ENCODE results near the gene UGT2B11.
"Not testable (repeated sequence)": the region's sequence is repeated elsewhere in the genome, so short reads cannot be mapped to it uniquely, and the experiment has no call there.

Gene UGT2B11

DNA sequence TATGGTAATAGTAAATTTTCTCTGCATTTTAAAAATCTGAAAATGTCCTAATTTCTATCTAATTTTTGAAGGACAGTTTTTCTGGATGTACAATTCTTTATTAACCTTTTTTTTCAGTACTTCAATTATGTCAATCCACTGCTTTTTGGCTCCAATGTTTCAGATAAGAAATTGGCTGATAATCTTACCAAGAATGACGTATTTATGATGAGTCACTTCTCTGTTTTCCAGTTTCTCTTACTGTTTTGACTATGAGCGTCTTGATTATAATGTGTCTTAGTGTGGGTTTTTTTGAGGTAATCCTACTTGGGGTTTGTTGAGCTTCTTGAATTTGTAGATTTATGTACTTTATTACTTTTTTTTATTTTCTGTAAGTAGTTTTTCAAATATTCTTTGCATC is 47.2 kb downstream of the UGT2B11 start:
- H3K4me3 ChIP-seq (ENCODE audit: low read depth, low read length): no peak overlapping the region
- no peak for TF ChIP-seq CTCF (IDR thresholded peaks at IDR 0.05; ENCODE audit: low read depth, low read length)

- H3K4me3 ChIP-seq (ENCODE audit: low read depth, low read length): not testable (repeated sequence)
Observed at GRCh38 chr4:69166376-69166775, 48.2 kb downstream of the UGT2B11 start.

DNA sequence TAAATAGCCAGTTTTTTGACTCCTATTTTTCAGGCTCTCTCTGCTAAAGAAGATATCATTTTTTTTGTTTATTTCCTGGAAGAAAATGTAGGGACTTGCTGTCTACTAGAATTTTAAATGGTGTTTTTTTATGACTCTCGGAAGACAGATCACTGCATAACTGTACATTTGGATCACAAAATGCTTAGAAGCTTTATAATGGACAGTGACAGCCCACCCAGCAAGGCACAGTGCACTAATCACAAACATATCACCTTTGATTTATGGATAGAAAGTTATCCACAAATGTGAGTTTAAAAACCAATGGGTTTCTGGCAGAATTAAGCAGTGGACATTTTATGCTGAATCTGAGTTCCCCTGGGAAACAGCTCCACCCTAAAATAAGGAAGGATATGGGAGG is 48.8 kb downstream of the UGT2B11 start:
- not testable (repeated sequence) for H3K4me3 ChIP-seq (ENCODE audit: low read depth, low read length)

DNA sequence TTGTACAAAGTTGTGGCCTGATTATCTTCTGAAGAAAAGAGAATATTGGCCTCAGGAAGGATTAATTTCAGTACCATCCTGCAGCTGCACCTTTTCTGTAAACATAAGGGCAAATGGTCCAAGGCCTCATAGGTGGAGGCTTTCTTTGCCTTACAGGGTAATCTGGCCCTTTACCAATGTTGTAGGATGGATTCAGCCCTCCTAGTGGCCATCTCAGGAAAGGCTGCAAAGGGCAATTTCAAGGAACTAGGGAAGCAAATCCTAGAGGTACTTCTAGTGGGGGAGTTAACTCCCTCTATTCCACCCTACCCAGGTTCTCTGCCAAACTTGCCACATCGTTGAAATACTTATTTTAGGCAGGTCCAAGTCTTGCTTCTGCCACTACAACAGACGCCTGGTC is 57.6 kb downstream of the UGT2B11 start:
- no peak for TF ChIP-seq CTCF (IDR thresholded peaks at IDR 0.05; ENCODE audit: low read depth, low read length)
- no peak overlapping the region for H3K4me3 ChIP-seq (ENCODE audit: low read depth, low read length)

DNA sequence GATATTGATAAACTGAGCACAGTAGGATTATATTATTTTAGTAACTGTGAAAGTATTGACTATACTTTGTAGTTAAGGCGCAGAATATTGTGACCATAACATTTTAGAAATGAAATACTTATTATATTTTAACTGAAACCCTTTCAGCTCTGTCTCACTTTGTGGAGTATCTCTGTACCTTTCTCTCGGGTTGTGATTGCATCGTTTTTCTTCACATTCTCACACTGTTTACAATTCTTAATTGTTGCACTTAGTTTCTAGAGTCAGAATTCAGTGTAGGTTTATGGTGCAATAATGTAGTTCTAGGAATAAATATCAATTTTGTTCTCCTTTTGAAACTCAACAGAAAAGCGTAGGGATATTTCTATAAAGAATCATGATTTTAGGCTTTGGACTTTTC is 60.5 kb downstream of the UGT2B11 start:
- TF ChIP-seq CTCF (IDR thresholded peaks at IDR 0.05; ENCODE audit: low read depth, low read length): no peak
- no peak overlapping the region for H3K4me3 ChIP-seq (ENCODE audit: low read depth, low read length)
